ENCODE measurements around the gene MTA2.
"Not testable (repeated sequence)": the region's sequence is repeated elsewhere in the genome, so short reads cannot be mapped to it uniquely, and the experiment has no call there.

DNA sequence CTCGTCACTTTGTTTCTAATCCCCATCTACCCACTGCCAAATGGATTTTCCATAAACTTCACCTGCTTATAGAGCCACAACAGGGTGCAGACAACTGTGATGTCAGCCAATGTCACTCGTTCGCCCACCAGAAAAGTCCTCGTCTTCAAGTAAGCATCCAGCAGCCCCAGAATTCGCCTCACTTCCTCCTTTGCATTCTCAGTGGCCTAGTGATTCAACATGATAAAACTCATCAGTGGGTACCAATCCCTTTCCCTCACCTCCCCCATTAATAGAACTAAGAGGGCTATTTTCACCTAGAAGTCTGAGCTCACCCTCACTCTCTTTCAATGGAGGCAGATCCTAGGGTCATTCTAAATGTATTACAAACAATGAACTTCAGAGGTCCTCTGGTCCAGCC is 30.8 kb downstream of the MTA2 start:
- TF ChIP-seq POLR2AphosphoS5, POLR2A (IDR thresholded peaks at IDR 0.05): not testable (repeated sequence)
- TF ChIP-seq, protein P1, sequence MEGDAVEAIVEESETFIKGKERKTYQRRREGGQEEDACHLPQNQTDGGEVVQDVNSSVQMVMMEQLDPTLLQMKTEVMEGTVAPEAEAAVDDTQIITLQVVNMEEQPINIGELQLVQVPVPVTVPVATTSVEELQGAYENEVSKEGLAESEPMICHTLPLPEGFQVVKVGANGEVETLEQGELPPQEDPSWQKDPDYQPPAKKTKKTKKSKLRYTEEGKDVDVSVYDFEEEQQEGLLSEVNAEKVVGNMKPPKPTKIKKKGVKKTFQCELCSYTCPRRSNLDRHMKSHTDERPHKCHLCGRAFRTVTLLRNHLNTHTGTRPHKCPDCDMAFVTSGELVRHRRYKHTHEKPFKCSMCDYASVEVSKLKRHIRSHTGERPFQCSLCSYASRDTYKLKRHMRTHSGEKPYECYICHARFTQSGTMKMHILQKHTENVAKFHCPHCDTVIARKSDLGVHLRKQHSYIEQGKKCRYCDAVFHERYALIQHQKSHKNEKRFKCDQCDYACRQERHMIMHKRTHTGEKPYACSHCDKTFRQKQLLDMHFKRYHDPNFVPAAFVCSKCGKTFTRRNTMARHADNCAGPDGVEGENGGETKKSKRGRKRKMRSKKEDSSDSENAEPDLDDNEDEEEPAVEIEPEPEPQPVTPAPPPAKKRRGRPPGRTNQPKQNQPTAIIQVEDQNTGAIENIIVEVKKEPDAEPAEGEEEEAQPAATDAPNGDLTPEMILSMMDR (IDR thresholded peaks at IDR 0.05), result not testable (repeated sequence)
